Spleen (tissue), 7 donors: ENCODE data around the gene C11orf54.

ENCODE experiments used
- POLR2A ChIP-seq, 3 donors: fragments of 450-650 bp; IDR thresholded peaks; one replicate each; pipeline ENCODE4 v1.5.1; 2017; ENCODE audit warnings: antibody characterized with exemption in 3 of 3, mild to moderate bottlenecking in 1 of 3
- TF ChIP-seq, protein P1 (sequence below), 11 experiments: fragments of 200-600 bp in 7 of 11; fragments of 450-650 bp in 4 of 11; sonication (generic) in 4 of 11; IDR thresholded peaks in 8 of 11; conservative IDR thresholded peaks in 3 of 11; 1 replicate in 7 of 11; 2 replicates in 4 of 11; pipeline versions ENCODE4 v1.4.0 to v1.8.0; 2016 to 2021; ENCODE audit warnings: antibody characterized with exemption in 11 of 11, inconsistent platforms in 4 of 11, mild to moderate bottlenecking in 1 of 11
- donor health status: DM: no; HTN: no; CAD: no; lungs with moderate emphysema.
- donor health status: DM: no; HTN: no; CAD: no.
- donor health status: DM: no; HTN: no; CAD: no.

DNA sequence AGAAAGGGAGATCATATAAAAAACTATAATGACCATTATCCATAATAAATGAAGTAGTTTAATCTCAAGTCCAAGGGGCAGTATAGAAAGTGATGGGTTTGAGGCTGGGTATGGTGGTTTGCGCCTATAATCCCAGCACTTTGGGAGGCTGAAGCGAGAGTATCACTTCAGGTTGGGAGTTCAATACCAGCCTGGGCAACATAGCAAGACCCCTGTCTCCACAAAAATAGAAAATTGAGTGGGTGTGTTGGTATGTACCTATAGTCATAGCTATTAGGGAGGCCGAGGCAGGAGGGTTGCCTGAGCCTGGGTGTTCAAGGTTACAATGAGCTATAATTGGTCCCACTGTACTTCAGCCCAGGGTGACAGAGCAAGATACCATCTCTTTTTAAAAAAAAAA is 66.5 kb downstream of the C11orf54 start:
- TF ChIP-seq, protein P1, sequence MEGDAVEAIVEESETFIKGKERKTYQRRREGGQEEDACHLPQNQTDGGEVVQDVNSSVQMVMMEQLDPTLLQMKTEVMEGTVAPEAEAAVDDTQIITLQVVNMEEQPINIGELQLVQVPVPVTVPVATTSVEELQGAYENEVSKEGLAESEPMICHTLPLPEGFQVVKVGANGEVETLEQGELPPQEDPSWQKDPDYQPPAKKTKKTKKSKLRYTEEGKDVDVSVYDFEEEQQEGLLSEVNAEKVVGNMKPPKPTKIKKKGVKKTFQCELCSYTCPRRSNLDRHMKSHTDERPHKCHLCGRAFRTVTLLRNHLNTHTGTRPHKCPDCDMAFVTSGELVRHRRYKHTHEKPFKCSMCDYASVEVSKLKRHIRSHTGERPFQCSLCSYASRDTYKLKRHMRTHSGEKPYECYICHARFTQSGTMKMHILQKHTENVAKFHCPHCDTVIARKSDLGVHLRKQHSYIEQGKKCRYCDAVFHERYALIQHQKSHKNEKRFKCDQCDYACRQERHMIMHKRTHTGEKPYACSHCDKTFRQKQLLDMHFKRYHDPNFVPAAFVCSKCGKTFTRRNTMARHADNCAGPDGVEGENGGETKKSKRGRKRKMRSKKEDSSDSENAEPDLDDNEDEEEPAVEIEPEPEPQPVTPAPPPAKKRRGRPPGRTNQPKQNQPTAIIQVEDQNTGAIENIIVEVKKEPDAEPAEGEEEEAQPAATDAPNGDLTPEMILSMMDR (IDR thresholded peaks at IDR 0.05 in 8 of 11, conservative IDR thresholded peaks at IDR 0.05 in 3 of 11), result no peak
- TF ChIP-seq POLR2A (IDR thresholded peaks at IDR 0.05), result no peak
